Large intestine (tissue), 3 donors: Measurements from ENCODE around the gene JOSD2. TPM values are rescaled to one million over a fixed set of nuclear protein-coding genes. Genes with fewer than 3 reads are reported as not detected.
A peak's percentile ranks its signal among the peaks of the same experiment; 100 is the strongest.

ENCODE experiments used
- DNase-seq, 2 donors: peaks; one replicate each; pipeline versions ENCODE4 v3.0.0 to v3.0.0-alpha.2; 2013
- H3K27ac ChIP-seq: one replicate; pipeline ENCODE4 v1.5.1; 2013; ENCODE audit warnings: low read length
- H3K27me3 ChIP-seq: 2 replicates; pipeline ENCODE4 v1.6.1; 2013; ENCODE audit warnings: low read length; ENCODE audit not compliant: control insufficient read depth, insufficient read depth
- H3K36me3 ChIP-seq: 2 replicates; pipeline ENCODE4 v1.6.1; 2013; ENCODE audit warnings: low read length; ENCODE audit not compliant: control insufficient read depth, insufficient read depth
- H3K4me1 ChIP-seq: one replicate; pipeline ENCODE4 v1.6.1; 2013; ENCODE audit warnings: low read length; ENCODE audit not compliant: control insufficient read depth, insufficient read depth
- H3K4me3 ChIP-seq: one replicate; pipeline ENCODE4 v1.5.1; 2013; ENCODE audit warnings: low read length
- H3K9me3 ChIP-seq: one replicate; pipeline ENCODE4 v1.6.1; 2013; ENCODE audit warnings: mild to moderate bottlenecking, low read depth, low read length, moderate library complexity; ENCODE audit not compliant: control insufficient read depth
- WGBS: methylation state at CpG from one replicate; pipeline ENCODE4 v1.1.5; 2013; ENCODE audit warnings: low lambda C conversion rate; ENCODE audit not compliant: insufficient coverage; 5-methylcytosine and 5-hydroxymethylcytosine counted together
- polyA plus RNA-seq: library from polyadenylated mRNA; unstranded; fragments of 120-200 nt; gene quantifications from one replicate; pipeline ENCODE4 v1.2.1, GENCODE V29; 2013

Gene JOSD2
- polyA plus RNA-seq, 1 donor: 20.1 TPM

DNA sequence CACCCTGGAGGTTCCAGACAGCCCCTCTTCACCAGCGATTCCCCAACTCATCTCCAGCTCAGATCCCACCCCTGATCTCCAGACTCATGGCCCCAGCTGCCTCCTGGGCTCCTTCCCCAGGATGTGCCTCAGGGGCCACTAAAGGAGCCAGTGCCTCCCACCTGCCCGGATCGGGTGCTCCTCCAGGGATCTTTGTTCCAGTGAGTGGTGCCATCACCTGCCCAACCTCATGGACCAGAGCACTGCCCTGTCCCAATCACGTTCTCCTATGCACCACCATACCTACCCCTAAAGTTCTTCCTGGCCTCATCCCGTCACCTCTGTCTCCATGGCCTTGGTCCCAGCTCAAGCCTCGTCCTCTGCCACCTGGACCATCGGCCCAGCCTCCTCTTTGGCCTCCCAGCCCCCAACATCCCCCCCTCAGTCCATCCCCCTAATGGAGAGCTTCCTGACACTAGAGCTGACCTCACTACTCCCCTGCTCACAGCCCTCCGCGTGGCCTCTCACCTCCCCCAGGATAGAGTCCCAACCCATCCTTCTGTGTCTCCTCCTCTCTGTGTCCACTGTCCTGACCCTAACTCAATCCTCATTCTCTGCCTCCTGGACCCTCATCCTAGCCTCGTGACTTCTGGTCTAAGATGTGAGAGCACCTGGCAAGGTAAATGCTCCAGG, 25.6 kb downstream of the JOSD2 start:
- Histone ChIP-seq H3K27ac (no peak overlapping the region), H3K36me3 (peaks cover 29% of the 10 kb centered on the region), H3K9me3 (peaks cover 6% of the 10 kb centered on the region), H3K4me1 (no peaks in the 10 kb centered on the region), H3K4me3 (no peak overlapping the region), H3K27me3 (peaks cover 20% of the 10 kb centered on the region)
- DNase-seq: no peak
- WGBS: no CpG with 5 or more reads among the region's 10 CpGs

DNA sequence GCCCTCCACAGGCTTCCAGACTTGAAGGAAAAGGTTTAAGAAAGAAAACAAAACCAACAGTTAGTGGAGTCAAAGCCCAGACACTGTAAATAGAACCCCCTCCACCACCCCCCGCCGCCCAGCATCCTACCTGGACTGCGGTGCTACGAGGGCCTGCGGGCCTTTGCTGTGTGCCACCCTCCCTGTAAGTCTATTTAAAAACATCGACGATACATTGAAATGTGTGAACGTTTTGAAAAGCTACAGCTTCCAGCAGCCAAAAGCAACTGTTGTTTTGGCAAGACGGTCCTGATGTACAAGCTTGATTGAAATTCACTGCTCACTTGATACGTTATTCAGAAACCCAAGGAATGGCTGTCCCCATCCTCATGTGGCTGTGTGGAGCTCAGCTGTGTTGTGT, 28.1 kb downstream of the JOSD2 start:
- DNase-seq: no peak
- Histone ChIP-seq H3K27ac (no peak overlapping the region), H3K9me3 (peaks cover 17% of the 10 kb centered on the region), H3K36me3 (peaks cover 53% of the 10 kb centered on the region), H3K27me3 (peaks cover 7% of the 10 kb centered on the region), H3K4me1 (no peaks in the 10 kb centered on the region), H3K4me3 (no peak overlapping the region)
- no CpG with 5 or more reads among the region's 10 CpGs for WGBS

DNA sequence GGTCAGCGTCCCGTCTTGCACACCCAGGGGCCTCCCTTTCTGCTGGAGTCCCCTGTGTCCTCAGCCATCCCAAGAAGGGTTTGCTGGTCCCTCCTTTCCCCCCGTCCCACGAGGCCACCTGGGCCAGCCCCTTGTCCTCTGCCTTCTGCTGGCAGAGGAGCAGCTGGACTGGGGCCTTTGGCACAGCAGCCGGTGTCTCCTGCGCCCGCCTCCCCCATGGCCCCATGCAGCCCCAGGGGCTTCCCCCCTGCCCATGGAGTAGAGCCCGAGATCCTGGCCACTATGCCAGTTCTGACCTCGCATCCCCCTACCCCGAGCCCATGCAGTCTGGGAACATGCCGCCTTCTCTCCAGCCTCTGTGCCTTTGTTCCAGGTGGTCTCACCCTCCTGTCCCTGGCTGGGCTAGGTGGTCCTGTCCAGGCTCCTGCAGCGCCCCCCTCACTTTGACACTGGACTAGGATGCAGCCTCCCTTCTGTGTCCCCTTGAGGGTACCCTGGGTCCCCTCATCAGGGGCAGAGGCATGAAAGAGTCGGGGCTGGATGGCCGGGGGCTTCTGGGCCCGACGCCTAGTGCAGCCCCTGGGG, 28.6 kb downstream of the JOSD2 start:
- peaks cover 4% of the 10 kb centered on the region for H3K4me1 ChIP-seq
- no peak for DNase-seq
- WGBS: no CpG with 5 or more reads among the region's 16 CpGs
- peaks cover 20% of the 10 kb centered on the region for H3K9me3 ChIP-seq
- no peak overlapping the region for H3K4me3 ChIP-seq
- peaks cover 3% of the 10 kb centered on the region for H3K27me3 ChIP-seq
- no peak overlapping the region for H3K27ac ChIP-seq
- peaks cover 54% of the 10 kb centered on the region for H3K36me3 ChIP-seq

DNA sequence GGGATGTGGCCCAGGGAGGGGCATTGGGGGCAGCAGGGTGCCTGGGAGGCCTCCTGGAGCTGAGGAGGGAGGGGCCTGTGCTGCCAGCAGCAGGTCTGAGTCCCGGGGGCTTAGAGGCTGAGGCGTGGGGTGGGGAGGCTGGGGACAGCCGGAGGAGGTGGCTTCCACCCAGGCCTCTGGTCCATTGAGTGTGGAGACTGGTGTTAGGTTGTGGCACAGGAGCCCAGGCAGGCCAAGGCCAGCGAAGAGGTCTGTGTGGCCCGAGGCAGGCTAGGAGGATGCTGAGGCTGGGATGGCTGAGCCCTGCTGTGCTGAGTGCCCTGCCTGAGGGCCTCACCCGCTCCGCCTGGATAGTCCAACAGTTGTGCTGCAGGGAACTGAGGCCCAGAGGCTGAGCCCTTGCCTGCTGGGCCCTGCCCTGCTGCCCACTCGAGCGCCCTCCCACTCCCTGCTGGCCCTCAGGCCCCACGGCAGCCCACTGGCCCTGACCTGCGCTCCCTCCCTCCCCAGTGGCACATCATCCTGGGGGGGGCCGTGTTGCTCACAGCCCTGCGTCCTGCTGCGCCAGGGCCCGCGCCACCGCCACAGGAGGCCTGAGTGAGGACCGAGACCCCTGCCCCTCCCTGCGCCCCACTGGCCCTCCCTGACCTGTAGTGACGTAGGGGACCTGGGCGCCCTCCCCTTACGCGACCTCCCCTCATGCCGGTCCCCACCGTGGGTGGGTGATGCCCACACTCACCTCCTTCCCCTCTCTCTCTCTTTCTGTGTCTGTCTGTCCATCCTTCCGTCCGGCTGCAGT, 29.4 kb downstream of the JOSD2 start:
- Histone ChIP-seq H3K4me1 (peaks cover 8% of the 10 kb centered on the region), H3K27ac (no peak overlapping the region), H3K4me3 (no peak overlapping the region), H3K9me3 (peaks cover 16% of the 10 kb centered on the region), H3K36me3 (peaks cover 54% of the 10 kb centered on the region), H3K27me3 (no peaks in the 10 kb centered on the region)
- no peak for DNase-seq
- no CpG with 5 or more reads among the region's 27 CpGs for WGBS

DNA sequence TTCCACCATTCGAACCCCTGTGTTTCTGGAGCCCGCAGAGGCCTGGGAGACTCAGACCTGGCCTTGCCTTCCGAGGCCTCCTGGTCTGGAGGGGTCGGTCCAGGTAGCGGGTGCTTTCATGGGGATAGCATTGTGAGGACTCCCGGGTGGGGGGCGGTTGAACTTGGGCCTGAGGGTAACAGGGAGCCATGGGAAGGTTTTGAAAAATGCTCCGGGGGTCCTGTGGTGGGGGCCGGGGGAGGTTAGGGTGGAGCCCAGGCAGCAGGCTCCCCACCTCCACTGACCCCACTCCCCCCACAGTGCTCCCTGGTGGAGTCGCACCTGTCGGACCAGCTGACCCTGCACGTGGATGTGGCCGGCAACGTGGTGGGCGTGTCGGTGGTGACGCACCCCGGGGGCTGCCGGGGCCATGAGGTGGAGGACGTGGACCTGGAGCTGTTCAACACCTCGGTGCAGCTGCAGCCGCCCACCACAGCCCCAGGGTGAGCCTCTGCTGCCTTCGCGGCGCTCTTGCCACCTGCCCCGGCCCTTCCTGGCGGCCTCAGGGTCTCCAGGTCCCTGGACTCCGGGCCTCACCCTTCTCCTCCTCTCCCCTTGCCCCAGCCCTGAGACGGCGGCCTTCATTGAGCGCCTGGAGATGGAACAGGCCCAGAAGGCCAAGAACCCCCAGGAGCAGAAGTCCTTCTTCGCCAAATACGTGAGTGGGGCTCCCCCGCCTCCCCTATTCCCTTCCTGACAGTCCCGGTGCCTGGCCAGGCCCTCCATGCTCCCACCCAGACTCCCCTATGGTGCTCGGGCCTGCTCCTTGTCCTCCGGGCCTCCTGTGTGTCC, 30.5 kb downstream of the JOSD2 start:
- Histone ChIP-seq H3K36me3 (peaks cover 54% of the 10 kb centered on the region), H3K4me1 (peaks cover 8% of the 10 kb centered on the region), H3K27me3 (no peaks in the 10 kb centered on the region), H3K9me3 (peaks cover 21% of the 10 kb centered on the region), H3K27ac (no peak overlapping the region), H3K4me3 (no peak overlapping the region)
- no CpG with 5 or more reads among the region's 37 CpGs for whole genome bisulfite sequencing
- DNase-seq: no peak

DNA sequence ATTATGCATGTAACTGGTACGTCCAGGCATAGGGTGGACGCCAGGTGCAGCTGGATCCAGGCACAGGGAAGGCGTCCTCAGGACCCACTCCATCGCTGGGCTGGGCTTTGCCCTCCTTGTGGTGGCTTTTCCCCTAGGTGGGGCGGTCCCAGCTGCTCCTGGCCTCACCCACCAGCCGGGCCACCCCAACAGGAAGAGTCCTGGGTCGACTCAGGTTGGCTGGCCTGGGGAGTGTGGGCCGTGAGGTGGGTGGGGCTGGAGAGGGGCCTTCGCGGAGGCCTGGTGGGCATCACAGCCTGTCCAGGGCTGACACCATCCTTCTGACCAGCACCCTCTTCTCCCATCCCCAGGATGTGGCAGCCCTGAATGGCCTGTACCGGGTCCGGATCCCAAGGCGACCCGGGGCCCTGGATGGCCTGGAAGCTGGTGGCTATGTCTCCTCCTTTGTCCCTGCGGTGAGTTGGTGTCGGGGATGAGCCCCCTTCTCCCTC, 31.2 kb downstream of the JOSD2 start:
- peaks cover 8% of the 10 kb centered on the region for H3K4me1 ChIP-seq
- H3K27ac ChIP-seq: no peak overlapping the region
- no CpG with 5 or more reads among the region's 16 CpGs for WGBS
- peaks cover 54% of the 10 kb centered on the region for H3K36me3 ChIP-seq
- H3K4me3 ChIP-seq: no peak overlapping the region
- no peaks in the 10 kb centered on the region for H3K27me3 ChIP-seq
- no peak for DNase-seq
- H3K9me3 ChIP-seq: peaks cover 21% of the 10 kb centered on the region

DNA sequence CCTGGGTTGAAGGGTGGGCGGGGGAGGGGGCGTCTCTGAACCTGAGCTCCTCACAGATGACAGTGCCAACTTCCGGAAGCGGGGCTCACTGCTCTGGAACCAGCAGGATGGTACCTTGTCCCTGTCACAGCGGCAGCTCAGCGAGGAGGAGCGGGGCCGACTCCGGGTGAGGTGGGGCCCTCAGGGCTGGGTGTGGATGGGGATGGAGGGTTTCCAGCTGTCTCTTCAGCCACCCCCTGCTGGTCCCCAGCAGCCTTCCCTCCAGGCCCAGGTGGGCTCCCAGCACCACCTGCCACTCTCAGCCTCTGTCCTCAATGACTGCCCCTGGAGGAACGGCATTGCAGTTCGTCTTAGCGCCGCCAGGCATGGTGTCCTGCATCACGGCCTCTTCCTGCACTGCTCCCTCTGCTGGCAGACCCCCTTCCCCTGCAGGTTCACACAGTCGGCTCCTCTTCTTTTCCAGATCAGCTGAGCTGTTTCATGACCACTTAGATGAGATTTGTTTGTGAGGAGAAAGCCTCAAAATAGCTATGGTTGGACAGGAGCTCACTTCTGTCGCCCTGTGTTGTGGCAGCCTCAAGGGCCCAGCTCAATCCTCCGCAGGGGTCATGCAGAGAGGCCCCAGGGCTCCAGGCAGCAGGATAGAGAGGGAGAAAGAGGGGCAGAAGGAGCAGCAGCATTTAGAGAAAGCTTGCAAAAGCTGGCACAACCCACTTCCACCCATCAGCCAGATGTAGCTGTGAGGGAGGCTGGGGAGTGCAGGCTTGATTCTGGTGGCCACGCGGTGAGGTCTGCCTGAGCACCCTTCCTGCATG, 31.9 kb downstream of the JOSD2 start:
- H3K4me1 ChIP-seq: peaks cover 8% of the 10 kb centered on the region
- peaks cover 21% of the 10 kb centered on the region for H3K9me3 ChIP-seq
- WGBS: no CpG with 5 or more reads among the region's 19 CpGs
- no peak overlapping the region for H3K4me3 ChIP-seq
- H3K27me3 ChIP-seq: no peaks in the 10 kb centered on the region
- DNase-seq: no peak
- H3K27ac ChIP-seq: no peak overlapping the region
- peaks cover 54% of the 10 kb centered on the region for H3K36me3 ChIP-seq

DNA sequence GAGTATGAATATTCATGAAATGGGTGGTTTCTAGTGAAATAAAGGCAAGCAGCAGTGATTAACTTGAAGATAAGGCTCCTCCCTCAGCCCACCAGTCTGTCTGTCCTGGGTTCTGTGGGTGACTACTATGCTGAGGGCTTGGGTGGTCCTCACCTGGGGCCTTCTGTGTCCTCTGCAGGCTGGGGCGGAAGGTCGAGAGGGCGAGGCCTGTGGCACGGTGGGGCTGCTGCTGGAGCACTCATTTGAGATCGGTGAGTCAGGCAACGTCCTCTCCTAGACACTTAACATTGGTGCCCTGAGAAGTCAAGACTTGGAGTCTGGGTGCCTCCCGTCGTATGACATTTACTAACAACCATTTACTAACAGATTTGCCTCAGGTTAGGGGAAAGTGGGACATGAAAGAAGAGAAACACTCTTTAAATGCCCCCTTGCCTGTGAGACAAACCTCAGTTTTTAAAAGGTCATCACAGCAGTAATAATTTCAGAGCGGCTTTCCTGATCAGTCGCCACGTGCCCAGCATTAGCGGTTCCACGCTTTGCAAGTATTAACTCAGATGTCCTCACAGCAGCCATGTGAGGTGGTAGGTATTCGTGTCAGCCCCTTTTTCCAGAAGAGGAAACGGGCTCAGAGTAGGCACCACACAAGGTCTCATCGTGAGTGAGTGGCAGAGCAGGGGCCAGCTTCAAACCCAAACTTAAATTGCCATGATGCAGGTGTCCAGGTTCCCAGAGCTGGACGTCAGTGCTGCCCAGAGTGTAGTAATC, 33.1 kb downstream of the JOSD2 start:
- Histone ChIP-seq H3K4me3 (no peak overlapping the region), H3K36me3 (peaks cover 48% of the 10 kb centered on the region), H3K9me3 (peaks cover 21% of the 10 kb centered on the region), H3K27me3 (no peaks in the 10 kb centered on the region), H3K27ac (no peak overlapping the region), H3K4me1 (peaks cover 8% of the 10 kb centered on the region)
- 97% methylated on average over 5 of the region's 17 CpGs for WGBS
- DNase-seq: no peak

DNA sequence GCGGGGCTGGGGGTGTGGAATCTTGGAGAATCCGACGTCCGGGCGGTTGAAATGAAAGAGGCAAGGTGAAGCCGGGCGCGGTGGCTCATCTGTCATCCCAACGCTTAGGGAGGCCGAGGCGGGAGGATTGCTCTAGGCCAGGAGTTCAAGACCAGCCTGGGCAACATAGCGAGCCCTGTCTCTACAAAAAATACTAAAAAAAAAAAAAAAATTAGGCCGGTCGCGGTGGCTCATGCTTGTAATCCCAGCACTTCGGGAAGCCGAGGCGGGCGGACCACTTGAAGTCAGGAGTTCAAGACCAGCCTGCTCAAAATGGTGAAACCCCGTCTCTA, 34.1 kb downstream of the JOSD2 start:
- Histone ChIP-seq H3K9me3 (peaks cover 21% of the 10 kb centered on the region), H3K4me3 (peak overlapping the region; percentile 95), H3K4me1 (peaks cover 8% of the 10 kb centered on the region), H3K27me3 (no peaks in the 10 kb centered on the region), H3K36me3 (peaks cover 39% of the 10 kb centered on the region), H3K27ac (peak overlapping the region; percentile 93)
- no peak for DNase-seq
- no CpG with 5 or more reads among the region's 20 CpGs for WGBS
